A549 (cell line): ENCODE results near the gene AFMID. TPM values are rescaled to one million over a fixed set of nuclear protein-coding genes. Genes with fewer than 3 reads are reported as not detected.

ENCODE experiments used
- ATAC-seq, 2 experiments: fragments of 200-7000 bp in 1 of 2; fragments of >200 bp in 1 of 2; cut with Nextera tagmentation in 1 of 2; cut with Tn5 transposase in 1 of 2; 3 replicates each; pipeline versions ENCODE4 v1.8.0 to v1.9.1; 2018 to 2020; ENCODE audit warnings: mild to moderate bottlenecking in 1 of 2, moderate library complexity in 1 of 2
- CTCF ChIA-PET: fragments of 300-600 bp; sonication (Branson Sonifier 250); formaldehyde crosslinking; extraction: SDS; loops from one replicate; lab custom pipeline; 2021; ENCODE audit warnings: antibody characterized with exemption, inconsistent platforms; lab: Yijun Ruan, JAX
- POLR2A ChIA-PET: fragments of 350-600 bp; formaldehyde crosslinking; extraction: SDS; loops from one replicate; lab custom pipeline; 2021; ENCODE audit warnings: antibody characterized with exemption, inconsistent platforms; lab: Yijun Ruan, JAX
- DNase-seq, 2 experiments: peaks; one replicate each; pipeline versions ENCODE4 v3.0.0 to v3.0.0-alpha.2; 2011 to 2016; ENCODE audit warnings: low read depth in 1 of 2, low spot score in 1 of 2
- FAIRE-seq: peaks from 2 replicates; lab custom pipeline; 2011; peaks lifted over from hg19 to GRCh38; lab: Jason Lieb, UNC
- H3K27ac ChIP-seq, 2 experiments: fragments of >200 bp; sonication (Bioruptor Twin); formaldehyde crosslinking; 3 replicates each; pipeline ENCODE4 v1.5.1; 2016 to 2017
- H3K4me1 ChIP-seq: fragments of >200 bp; sonication (Bioruptor Twin); formaldehyde crosslinking; 3 replicates; pipeline ENCODE4 v1.6.1; 2016
- H3K4me2 ChIP-seq: fragments of >200 bp; sonication (Bioruptor Twin); formaldehyde crosslinking; 3 replicates; pipeline ENCODE4 v1.6.1; 2016
- H3K4me3 ChIP-seq: fragments of >200 bp; sonication (Bioruptor Twin); formaldehyde crosslinking; 3 replicates; pipeline ENCODE4 v1.5.1; 2016
- H3K9me3 ChIP-seq: fragments of >200 bp; sonication (Bioruptor Twin); formaldehyde crosslinking; 3 replicates; pipeline ENCODE4 v1.6.1; 2016
- BHLHE40 ChIP-seq: IDR thresholded peaks from 2 replicates; pipeline ENCODE4 v1.6.1; 2012; ENCODE audit warnings: low read depth, low read length, inconsistent platforms
- CEBPB ChIP-seq, 2 experiments: fragments of >200 bp in 1 of 2; sonication (Bioruptor Twin) in 1 of 2; formaldehyde crosslinking in 1 of 2; IDR thresholded peaks; 2 replicates each; pipeline ENCODE4 v1.6.1; 2012 to 2016
- E2F6 ChIP-seq: IDR thresholded peaks from 2 replicates; pipeline ENCODE4 v1.6.1; 2012; ENCODE audit warnings: low read depth, borderline replicate concordance
- ELK1 ChIP-seq: fragments of 150-350 bp; IDR thresholded peaks from 2 replicates; pipeline ENCODE4 v1.6.1; 2014; ENCODE audit warnings: low read depth, mild to moderate bottlenecking, low read length
- FOSL2 ChIP-seq, 2 experiments: fragments of 450-650 bp in 1 of 2; fragments of >200 bp in 1 of 2; sonication (Bioruptor Twin) in 1 of 2; formaldehyde crosslinking; IDR thresholded peaks; 2 replicates each; pipeline versions ENCODE4 v1.5.0 to v1.6.1; 2016 to 2020; ENCODE audit warnings: mild to moderate bottlenecking in 1 of 2, moderate library complexity in 1 of 2
- GATA3 ChIP-seq: IDR thresholded peaks from 2 replicates; pipeline ENCODE4 v1.6.1; 2012; ENCODE audit warnings: borderline replicate concordance
- HDAC2 ChIP-seq: fragments of 200-600 bp; sonication (generic); IDR thresholded peaks from 2 replicates; pipeline ENCODE4 v1.6.1; 2016
- JUN ChIP-seq, 2 experiments: fragments of >200 bp; sonication (Bioruptor Twin); formaldehyde crosslinking; IDR thresholded peaks; 2 replicates in 1 of 2; 3 replicates in 1 of 2; pipeline ENCODE4 v1.6.1; 2016 to 2017
- KDM5A ChIP-seq: fragments of 200-600 bp; sonication (generic); IDR thresholded peaks from 2 replicates; pipeline ENCODE4 v1.6.1; 2016; ENCODE audit warnings: antibody characterized with exemption, mild to moderate bottlenecking
- MAFK ChIP-seq: fragments of 450-650 bp; IDR thresholded peaks from 2 replicates; pipeline ENCODE4 v1.6.1; 2014; ENCODE audit not compliant: partially characterized antibody
- MAX ChIP-seq: IDR thresholded peaks from 2 replicates; pipeline ENCODE4 v1.6.1; 2012
- MYC ChIP-seq: IDR thresholded peaks from 2 replicates; pipeline ENCODE4 v1.6.1; 2012; ENCODE audit warnings: mild to moderate bottlenecking, inconsistent platforms, low read length, improper control_type of control experiment, borderline replicate concordance
- NFE2L2 ChIP-seq: fragments of 150-350 bp; conservative IDR thresholded peaks from 2 replicates; pipeline ENCODE4 v1.6.1; 2014; ENCODE audit warnings: low read length
- PHF8 ChIP-seq: fragments of 200-600 bp; sonication (generic); IDR thresholded peaks from 2 replicates; pipeline ENCODE4 v1.6.1; 2016; ENCODE audit warnings: low read depth, mild to moderate bottlenecking, antibody characterized with exemption, moderate library complexity, borderline replicate concordance
- POLR2A ChIP-seq: IDR thresholded peaks from 2 replicates; pipeline ENCODE4 v1.6.1; 2012; ENCODE audit warnings: mild to moderate bottlenecking, low read length
- TFCP2L1 ChIP-seq: fragments of 250-450 bp; sonication (Bioruptor Pico); IDR thresholded peaks from 2 replicates; pipeline ENCODE4 v1.5.0; 2021; ENCODE audit warnings: mild to moderate bottlenecking
- USF2 ChIP-seq: fragments of 450-650 bp; IDR thresholded peaks from 2 replicates; pipeline ENCODE4 v1.6.1; 2014; ENCODE audit warnings: antibody characterized with exemption
- WGBS: methylation state at CpG from one replicate; pipeline ENCODE4 v1.1.6; 2017; ENCODE audit errors: missing lambda C conversion rate; 5-methylcytosine and 5-hydroxymethylcytosine counted together
- polyA plus RNA-seq, 4 experiments: library from polyadenylated mRNA; depleted of rRNA in 3 of 4; stranded (reverse); fragments of >200 nt; fragmentation: RNase III in 1 of 4; extraction: RNeasy Plus Mini Kit Qiagen cat#74134 plus additional on column Dnase treatment in 1 of 4; gene quantifications; 2 replicates in 3 of 4; 3 replicates in 1 of 4; pipeline ENCODE4 v1.2.3, GENCODE V29; 2011 to 2017
- TF ChIP-seq, protein P1 (sequence below): fragments of >200 bp; sonication (Bioruptor Twin); formaldehyde crosslinking; IDR thresholded peaks from 3 replicates; pipeline ENCODE4 v1.6.1; 2016

Gene AFMID
- polyA plus RNA-seq, 2 of the 4 experiments (the other 2 are of a cell fraction) = 33.4 to 43.4 TPM

GRCh38 chr17:78214016-78214705 is 27.0 kb downstream of the AFMID start, which contains the start of gene BIRC5:
Gene BIRC5, plus strand, starts transcription at chr17:78214253. Its CDS starts 64 bp downstream, at chr17:78214317.
- peak within 1 kb of the TSS; percentile 80 for H3K4me2 ChIP-seq
- under 1% methylated on average over 31 of the region's 60 CpGs for WGBS
- ATAC-seq (peak; percentile 98 to 99), FAIRE-seq (no peak), DNase-seq (peak; percentile 92 to 93)
- peaks cover 9% of the 10 kb centered on the region for H3K4me1 ChIP-seq
- ChIA-PET CTCF (interaction anchor here (0.7 to 17.1 kb wide), 6 partner anchors 27 to 208 kb away, joined by 3 to 150 read pairs (median 4); partner anchors contain the start of genes AFMID and TK1), POLR2A (no interaction called here)
- peak within 1 kb of the TSS; percentile 86 to 93 for H3K27ac ChIP-seq
- H3K9me3 ChIP-seq = no peaks in the 10 kb centered on the region
- peak; percentile 97 for TF ChIP-seq MAX
- TF ChIP-seq CEBPB (IDR thresholded peaks at IDR 0.05) = no peak
- TF ChIP-seq HDAC2 = peak; percentile 97
- TF ChIP-seq TFCP2L1 (CRISPR knock-in tag) = no peak
- TF ChIP-seq ELK1 = no peak
- TF ChIP-seq KDM5A = peak; percentile 93
- no peak for TF ChIP-seq GATA3
- peak; percentile 79; the same call in 1 of the 2 replicates for TF ChIP-seq MYC
- TF ChIP-seq, protein P1, sequence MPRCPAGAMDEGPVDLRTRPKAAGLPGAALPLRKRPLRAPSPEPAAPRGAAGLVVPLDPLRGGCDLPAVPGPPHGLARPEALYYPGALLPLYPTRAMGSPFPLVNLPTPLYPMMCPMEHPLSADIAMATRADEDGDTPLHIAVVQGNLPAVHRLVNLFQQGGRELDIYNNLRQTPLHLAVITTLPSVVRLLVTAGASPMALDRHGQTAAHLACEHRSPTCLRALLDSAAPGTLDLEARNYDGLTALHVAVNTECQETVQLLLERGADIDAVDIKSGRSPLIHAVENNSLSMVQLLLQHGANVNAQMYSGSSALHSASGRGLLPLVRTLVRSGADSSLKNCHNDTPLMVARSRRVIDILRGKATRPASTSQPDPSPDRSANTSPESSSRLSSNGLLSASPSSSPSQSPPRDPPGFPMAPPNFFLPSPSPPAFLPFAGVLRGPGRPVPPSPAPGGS = peak; percentile 22; the same call in 1 of the 3 replicates
- no peak for TF ChIP-seq FOSL2 (IDR thresholded peaks at IDR 0.05)
- TF ChIP-seq FOSL2 (CRISPR knock-in tag; IDR thresholded peaks at IDR 0.05) = 0 out of 2 replicates have a peak, but pooled peaks have one; percentile 25
- TF ChIP-seq NFE2L2 = no peak
- TF ChIP-seq JUN (IDR thresholded peaks at IDR 0.05) = peak; percentile 43 to 94; a peak in 3 of 5 replicates
- peak; percentile 93 for TF ChIP-seq E2F6
- peak; percentile 27; the same call in 1 of the 2 replicates for TF ChIP-seq POLR2A
- no peak for TF ChIP-seq MAFK
- 0 out of 2 replicates have a peak, but pooled peaks have one; percentile 58 for TF ChIP-seq PHF8
- TF ChIP-seq USF2 = peak; percentile 2; the same call in 1 of the 2 replicates
- TF ChIP-seq, all 56 proteins: peak for 11
- peak within 1 kb of the TSS; percentile 83 for H3K4me3 ChIP-seq

- DNase-seq (no peak), ATAC-seq (no peak), FAIRE-seq (no peak)
- no peaks in the 10 kb centered on the region for H3K9me3 ChIP-seq
- peak overlapping the region; percentile 86 to 93 for H3K27ac ChIP-seq
- no peak for TF ChIP-seq BHLHE40
- H3K4me1 ChIP-seq = peaks cover 9% of the 10 kb centered on the region
- H3K4me3 ChIP-seq = peak overlapping the region; percentile 83
- 4% methylated on average over 5 of the region's 5 CpGs for WGBS
- ChIA-PET POLR2A (no interaction called here), CTCF (interaction anchor here (0.7 to 17.1 kb wide), 6 partner anchors 27 to 207 kb away, joined by 3 to 150 read pairs (median 6); partner anchors contain the start of genes AFMID and TK1)
- H3K4me2 ChIP-seq = peak overlapping the region; percentile 80
Measured at GRCh38 chr17:78214706-78215061, 27.5 kb downstream of the AFMID start.
